ENCODE measurements around the gene ZNF609. TPM values are rescaled to one million over a fixed set of nuclear protein-coding genes. Genes with fewer than 3 reads are reported as not detected.

Gene ZNF609
- polyA plus RNA-seq, 1 donor from 2014 or later = 11.8 TPM

DNA sequence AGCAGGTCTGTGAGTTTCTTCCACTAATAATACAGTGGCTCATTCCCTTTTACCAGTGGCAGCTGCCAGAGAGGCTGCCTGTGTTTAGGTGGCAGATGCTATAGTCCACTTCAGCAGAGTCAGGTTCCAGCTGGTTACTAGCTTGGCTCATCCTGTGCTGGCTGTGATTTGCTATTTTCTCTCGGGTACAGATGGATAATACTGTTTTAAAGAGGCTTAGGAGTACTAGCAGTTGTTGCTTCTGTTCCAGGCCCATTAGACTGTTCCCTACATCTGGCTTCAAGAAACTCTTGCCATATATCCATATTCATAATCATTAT, 41.0 kb downstream of the ZNF609 start:
- Histone ChIP-seq H3K9me2 (ENCODE audit: insufficient read depth, low read length) (no peaks in the 10 kb centered on the region), H2AFZ (ENCODE audit: low read depth, low read length) (no peak overlapping the region), H3K79me2 (replicated peaks; ENCODE audit: insufficient read depth, low read length) (peaks cover 68% of the 10 kb centered on the region), H3K27me3 (ENCODE audit: insufficient read depth, low read depth, low read length) (no peaks in the 10 kb centered on the region), H3K27ac (ENCODE audit: low read length) (peak overlapping the region; percentile 15), H3K4me2 (ENCODE audit: low read length) (no peak overlapping the region), H3K4me3 (ENCODE audit: low read length) (peak overlapping the region; percentile 20), H3K9ac (ENCODE audit: low read length) (no peak overlapping the region), H3K36me3 (ENCODE audit: insufficient read depth, low read length) (peaks cover 6% of the 10 kb centered on the region), H3F3A (ENCODE audit: insufficient read depth, low read length, poor library complexity, severe bottlenecking) (no peaks in the 10 kb centered on the region), H3K9me3 (ENCODE audit: low read length) (no peaks in the 10 kb centered on the region), H4K20me1 (ENCODE audit: insufficient read depth) (no peaks in the 10 kb centered on the region)
- TF ChIP-seq SMC3 (conservative IDR thresholded peaks at IDR 0.05; ENCODE audit: poor library complexity) = no peak
- no peak for TF ChIP-seq RAD21 (conservative IDR thresholded peaks at IDR 0.05)
- TF ChIP-seq, protein P1, sequence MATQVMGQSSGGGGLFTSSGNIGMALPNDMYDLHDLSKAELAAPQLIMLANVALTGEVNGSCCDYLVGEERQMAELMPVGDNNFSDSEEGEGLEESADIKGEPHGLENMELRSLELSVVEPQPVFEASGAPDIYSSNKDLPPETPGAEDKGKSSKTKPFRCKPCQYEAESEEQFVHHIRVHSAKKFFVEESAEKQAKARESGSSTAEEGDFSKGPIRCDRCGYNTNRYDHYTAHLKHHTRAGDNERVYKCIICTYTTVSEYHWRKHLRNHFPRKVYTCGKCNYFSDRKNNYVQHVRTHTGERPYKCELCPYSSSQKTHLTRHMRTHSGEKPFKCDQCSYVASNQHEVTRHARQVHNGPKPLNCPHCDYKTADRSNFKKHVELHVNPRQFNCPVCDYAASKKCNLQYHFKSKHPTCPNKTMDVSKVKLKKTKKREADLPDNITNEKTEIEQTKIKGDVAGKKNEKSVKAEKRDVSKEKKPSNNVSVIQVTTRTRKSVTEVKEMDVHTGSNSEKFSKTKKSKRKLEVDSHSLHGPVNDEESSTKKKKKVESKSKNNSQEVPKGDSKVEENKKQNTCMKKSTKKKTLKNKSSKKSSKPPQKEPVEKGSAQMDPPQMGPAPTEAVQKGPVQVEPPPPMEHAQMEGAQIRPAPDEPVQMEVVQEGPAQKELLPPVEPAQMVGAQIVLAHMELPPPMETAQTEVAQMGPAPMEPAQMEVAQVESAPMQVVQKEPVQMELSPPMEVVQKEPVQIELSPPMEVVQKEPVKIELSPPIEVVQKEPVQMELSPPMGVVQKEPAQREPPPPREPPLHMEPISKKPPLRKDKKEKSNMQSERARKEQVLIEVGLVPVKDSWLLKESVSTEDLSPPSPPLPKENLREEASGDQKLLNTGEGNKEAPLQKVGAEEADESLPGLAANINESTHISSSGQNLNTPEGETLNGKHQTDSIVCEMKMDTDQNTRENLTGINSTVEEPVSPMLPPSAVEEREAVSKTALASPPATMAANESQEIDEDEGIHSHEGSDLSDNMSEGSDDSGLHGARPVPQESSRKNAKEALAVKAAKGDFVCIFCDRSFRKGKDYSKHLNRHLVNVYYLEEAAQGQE (IDR thresholded peaks at IDR 0.05; ENCODE audit: borderline replicate concordance) = no peak
- TF ChIP-seq MXI1 (conservative IDR thresholded peaks at IDR 0.05; ENCODE audit: poor library complexity, severe bottlenecking) = no peak
- TF ChIP-seq, protein P2, sequence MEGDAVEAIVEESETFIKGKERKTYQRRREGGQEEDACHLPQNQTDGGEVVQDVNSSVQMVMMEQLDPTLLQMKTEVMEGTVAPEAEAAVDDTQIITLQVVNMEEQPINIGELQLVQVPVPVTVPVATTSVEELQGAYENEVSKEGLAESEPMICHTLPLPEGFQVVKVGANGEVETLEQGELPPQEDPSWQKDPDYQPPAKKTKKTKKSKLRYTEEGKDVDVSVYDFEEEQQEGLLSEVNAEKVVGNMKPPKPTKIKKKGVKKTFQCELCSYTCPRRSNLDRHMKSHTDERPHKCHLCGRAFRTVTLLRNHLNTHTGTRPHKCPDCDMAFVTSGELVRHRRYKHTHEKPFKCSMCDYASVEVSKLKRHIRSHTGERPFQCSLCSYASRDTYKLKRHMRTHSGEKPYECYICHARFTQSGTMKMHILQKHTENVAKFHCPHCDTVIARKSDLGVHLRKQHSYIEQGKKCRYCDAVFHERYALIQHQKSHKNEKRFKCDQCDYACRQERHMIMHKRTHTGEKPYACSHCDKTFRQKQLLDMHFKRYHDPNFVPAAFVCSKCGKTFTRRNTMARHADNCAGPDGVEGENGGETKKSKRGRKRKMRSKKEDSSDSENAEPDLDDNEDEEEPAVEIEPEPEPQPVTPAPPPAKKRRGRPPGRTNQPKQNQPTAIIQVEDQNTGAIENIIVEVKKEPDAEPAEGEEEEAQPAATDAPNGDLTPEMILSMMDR (IDR thresholded peaks at IDR 0.05; ENCODE audit: poor library complexity, severe bottlenecking) = no peak
- no peak for TF ChIP-seq TAF1 (IDR thresholded peaks at IDR 0.05; ENCODE audit: low read depth)
- TF ChIP-seq EZH2 (IDR thresholded peaks at IDR 0.05; ENCODE audit: borderline replicate concordance, insufficient read depth, low read length, poor library complexity, severe bottlenecking) = no peak
- TF ChIP-seq POLR2AphosphoS5 (IDR thresholded peaks at IDR 0.05) = no peak
- no peak for TF ChIP-seq EP300 (conservative IDR thresholded peaks at IDR 0.05; ENCODE audit: poor library complexity, severe bottlenecking)

DNA sequence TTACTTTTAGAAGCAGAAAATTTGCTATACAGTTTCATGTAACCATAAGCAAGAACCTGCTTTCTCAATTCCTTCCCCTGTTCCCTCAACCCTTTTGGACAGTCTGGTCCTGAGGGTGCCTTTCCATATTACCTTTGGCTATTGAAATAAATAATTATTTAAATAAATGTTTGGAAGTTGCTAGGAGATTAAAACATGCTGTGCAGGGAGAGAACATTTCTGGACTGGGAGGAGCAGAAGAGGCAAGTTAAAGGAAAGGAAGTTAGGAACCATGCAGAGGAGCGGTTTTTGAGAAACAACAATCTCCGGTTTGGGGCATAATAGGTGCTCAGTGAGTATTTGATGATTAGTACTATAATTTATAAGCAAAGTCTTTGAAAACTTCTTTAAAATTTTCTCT, 41.8 kb downstream of the ZNF609 start:
- TF ChIP-seq EP300 (conservative IDR thresholded peaks at IDR 0.05; ENCODE audit: poor library complexity, severe bottlenecking) = no peak
- no peak for TF ChIP-seq EZH2 (IDR thresholded peaks at IDR 0.05; ENCODE audit: borderline replicate concordance, insufficient read depth, low read length, poor library complexity, severe bottlenecking)
- TF ChIP-seq POLR2AphosphoS5 (IDR thresholded peaks at IDR 0.05) = no peak
- TF ChIP-seq, protein P2 (IDR thresholded peaks at IDR 0.05; ENCODE audit: poor library complexity, severe bottlenecking) = no peak
- TF ChIP-seq, protein P1 (IDR thresholded peaks at IDR 0.05; ENCODE audit: borderline replicate concordance) = no peak
- TF ChIP-seq TAF1 (IDR thresholded peaks at IDR 0.05; ENCODE audit: low read depth) = no peak
- TF ChIP-seq SMC3 (conservative IDR thresholded peaks at IDR 0.05; ENCODE audit: poor library complexity) = no peak
- TF ChIP-seq MXI1 (conservative IDR thresholded peaks at IDR 0.05; ENCODE audit: poor library complexity, severe bottlenecking) = no peak
- TF ChIP-seq RAD21 (conservative IDR thresholded peaks at IDR 0.05) = no peak
- Histone ChIP-seq H3K9ac (ENCODE audit: low read length) (no peak overlapping the region), H3K4me3 (ENCODE audit: low read length) (no peak overlapping the region), H4K20me1 (ENCODE audit: insufficient read depth) (no peaks in the 10 kb centered on the region), H3K27me3 (ENCODE audit: insufficient read depth, low read depth, low read length) (no peaks in the 10 kb centered on the region), H3K27ac (ENCODE audit: low read length) (peak overlapping the region; percentile 53), H2AFZ (ENCODE audit: low read depth, low read length) (no peak overlapping the region), H3F3A (ENCODE audit: insufficient read depth, low read length, poor library complexity, severe bottlenecking) (peaks cover 6% of the 10 kb centered on the region), H3K9me2 (ENCODE audit: insufficient read depth, low read length) (no peaks in the 10 kb centered on the region), H3K79me2 (replicated peaks; ENCODE audit: insufficient read depth, low read length) (peaks cover 60% of the 10 kb centered on the region), H3K4me2 (ENCODE audit: low read length) (no peak overlapping the region), H3K36me3 (ENCODE audit: insufficient read depth, low read length) (peaks cover 6% of the 10 kb centered on the region), H3K9me3 (ENCODE audit: low read length) (no peaks in the 10 kb centered on the region)

Data from neural cell (in vitro differentiated cells).